H1 (cell line): ENCODE data around the gene TMEM244. TPM values are rescaled to one million over a fixed set of nuclear protein-coding genes. Genes with fewer than 3 reads are reported as not detected.

Experiments used
- FOSL1 ChIP-seq: IDR thresholded peaks from 2 replicates; pipeline ENCODE4 v1.6.1; 2011; ENCODE audit warnings: mild to moderate bottlenecking, low read depth, low read length, moderate library complexity; ENCODE audit not compliant: insufficient read depth
- POU5F1 ChIP-seq: IDR thresholded peaks from 2 replicates; pipeline ENCODE4 v1.6.1; 2011; ENCODE audit warnings: low read depth, mild to moderate bottlenecking, low read length, moderate library complexity
- SAP30 ChIP-seq: fragments of 300-600 bp; sonication (generic); IDR thresholded peaks from 2 replicates; pipeline ENCODE4 v1.7.1; 2012; ENCODE audit warnings: low read length, moderate library complexity, mild to moderate bottlenecking, inconsistent platforms; ENCODE audit not compliant: insufficient read depth, insufficient replicate concordance
- SIN3A ChIP-seq, 2 experiments: IDR thresholded peaks in 1 of 2; conservative IDR thresholded peaks in 1 of 2; 2 replicates each; pipeline ENCODE4 v1.6.1; 2011 to 2012; ENCODE audit warnings: low read length in 2 of 2, improper control_type of control experiment in 1 of 2, low read depth in 1 of 2, mild to moderate bottlenecking in 1 of 2
- TAF7 ChIP-seq: optimal IDR thresholded peaks from 2 replicates; pipeline ENCODE3; 2011; ENCODE audit warnings: low read depth, mild to moderate bottlenecking, inconsistent platforms, low read length, moderate library complexity, borderline replicate concordance
- polyA plus RNA-seq, 7 experiments: library from polyadenylated mRNA; depleted of rRNA in 3 of 7; stranded (reverse) in 5 of 7; unstranded in 2 of 7; fragments of >200 nt in 5 of 7; fragments of 200-250 nt in 2 of 7; gene quantifications; 1 replicate in 5 of 7; 2 replicates in 1 of 7; 4 replicates in 1 of 7; pipeline versions ENCODE4 v1.2.1 to v1.2.3, GENCODE V29; 2011 to 2013; ENCODE audit warnings: missing spikeins in 2 of 7, mixed read lengths in 2 of 7
- total RNA-seq: library from RNA; stranded (reverse); fragmentation: NEBNext Ultra II Directional; extraction: Animal tissue kit (Norgen Biotek cat#: 25700); gene quantifications from 2 replicates; pipeline ENCODE4 v1.2.1, GENCODE V29; 2021

TMEM244 gene
- total and polyA plus RNA-seq, 2 of the 8 experiments (the other 6 are each of a cell fraction or from before 2014, with no cell fraction given), result not detected

- TF ChIP-seq FOSL1 (no peak), TAF7 (no peak), POU5F1 (no peak), SAP30 (no peak), SIN3A (conservative IDR thresholded peaks at IDR 0.05 in 1 of 2, IDR thresholded peaks at IDR 0.05 in 1 of 2; ENCODE audit: low read depth in 1 of 2, low read length in 2 of 2) (no peak)
Observed at GRCh38 chr6:129818251-129818650, 42.9 kb downstream of the TMEM244 start (continued).
